Glomerular visceral epithelial cell (primary cell): Measurements from ENCODE around the gene RNF180.
"Not testable (repeated sequence)": the region's sequence is repeated elsewhere in the genome, so short reads cannot be mapped to it uniquely, and the experiment has no call there.

Source experiments
- DNase-seq: peaks from one replicate; pipeline ENCODE4 v3.0.0-alpha.2; 2016; ENCODE audit errors: extremely low spot score

RNF180 gene

DNA sequence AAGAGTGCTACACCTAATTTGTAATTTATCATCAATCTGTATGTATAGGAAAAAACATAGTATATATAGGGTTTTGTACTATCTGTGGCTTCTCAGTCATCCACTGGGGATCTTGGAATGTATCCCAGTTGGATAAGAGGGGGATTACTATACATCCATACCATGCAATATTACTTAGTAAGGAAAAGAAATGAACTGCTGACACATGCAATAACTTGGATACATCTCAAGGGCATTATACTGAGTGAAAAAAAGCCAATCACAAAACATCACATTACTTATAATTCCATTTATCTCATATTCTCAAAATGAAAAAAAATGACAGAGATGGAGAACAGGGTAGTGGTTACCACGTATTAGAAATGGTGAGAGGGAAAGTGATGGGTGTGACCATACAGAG is 231.9 kb downstream of the RNF180 start:
- no peak for DNase-seq

DNA sequence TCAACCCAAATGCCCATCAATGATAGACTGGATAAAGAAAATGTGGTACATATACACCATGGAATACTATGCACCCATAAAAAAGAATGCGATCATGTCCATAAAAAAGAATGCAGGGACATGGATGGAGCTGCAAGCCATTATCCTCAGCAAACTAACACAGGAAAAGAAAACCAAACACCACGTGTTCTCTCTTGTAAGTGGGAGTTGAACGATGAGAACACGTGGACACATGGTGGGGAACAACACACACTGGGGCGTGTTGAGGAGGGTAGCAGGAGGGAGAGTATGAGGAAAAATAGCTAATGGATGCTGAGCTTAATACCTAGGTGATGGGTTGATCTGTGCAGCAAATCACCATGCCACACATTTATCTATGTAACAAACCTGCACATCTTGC is 233.1 kb downstream of the RNF180 start:
- not testable (repeated sequence) for DNase-seq

DNA sequence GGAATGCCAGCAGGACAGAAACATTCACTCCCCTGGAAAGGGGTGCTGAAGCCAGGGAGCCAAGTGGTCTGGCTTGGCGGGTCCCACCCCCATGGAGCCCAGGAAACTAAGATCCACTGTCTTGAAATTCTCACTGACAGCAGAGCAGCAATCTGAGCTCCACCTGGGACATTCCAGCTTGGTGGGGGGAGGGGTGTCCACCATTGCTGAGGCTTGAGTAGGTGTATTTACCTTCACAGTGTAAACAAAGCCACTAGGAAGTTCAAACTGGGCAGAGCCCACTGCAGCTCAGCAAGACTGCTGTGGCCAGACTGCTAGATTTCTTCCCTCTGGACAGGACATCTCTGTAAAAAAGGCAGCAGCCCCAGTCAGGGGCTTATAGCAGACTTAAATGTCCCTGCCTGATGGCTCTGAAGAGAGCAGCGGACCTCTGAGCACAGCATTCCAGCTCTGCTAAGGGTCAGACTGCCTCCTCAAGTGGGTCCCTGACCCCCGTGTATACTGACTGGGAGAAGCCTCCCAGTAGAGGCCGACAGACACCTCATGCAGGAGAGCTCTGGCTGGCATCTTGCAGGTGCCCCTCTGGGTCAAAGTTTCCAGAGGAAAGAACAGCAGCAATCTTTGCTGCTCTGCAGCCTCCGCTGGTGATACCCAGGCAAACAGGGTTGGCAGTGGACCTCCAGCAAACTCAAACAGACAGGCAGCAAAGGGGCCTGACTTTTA is 241.6 kb downstream of the RNF180 start:
- DNase-seq = not testable (repeated sequence)

DNA sequence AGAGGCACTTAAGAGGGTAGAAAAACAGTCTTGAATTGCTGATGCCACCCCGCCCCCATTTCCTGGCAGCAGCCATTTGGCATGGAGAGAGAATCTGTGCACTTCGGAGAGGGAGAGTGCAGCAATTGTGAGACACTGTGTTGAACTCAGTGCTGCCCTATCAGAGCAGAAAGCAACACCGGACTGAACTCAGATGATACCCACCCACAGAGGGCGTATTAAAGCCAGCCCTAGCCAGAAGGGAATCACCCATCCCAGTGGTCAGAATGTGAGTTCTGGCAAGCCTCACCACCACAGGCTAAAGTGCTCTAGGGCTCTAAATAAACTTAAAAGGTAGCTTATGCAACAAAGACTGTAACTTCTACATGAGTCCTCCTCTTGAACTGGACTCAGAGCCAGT is 251.7 kb downstream of the RNF180 start:
- DNase-seq = no peak

DNA sequence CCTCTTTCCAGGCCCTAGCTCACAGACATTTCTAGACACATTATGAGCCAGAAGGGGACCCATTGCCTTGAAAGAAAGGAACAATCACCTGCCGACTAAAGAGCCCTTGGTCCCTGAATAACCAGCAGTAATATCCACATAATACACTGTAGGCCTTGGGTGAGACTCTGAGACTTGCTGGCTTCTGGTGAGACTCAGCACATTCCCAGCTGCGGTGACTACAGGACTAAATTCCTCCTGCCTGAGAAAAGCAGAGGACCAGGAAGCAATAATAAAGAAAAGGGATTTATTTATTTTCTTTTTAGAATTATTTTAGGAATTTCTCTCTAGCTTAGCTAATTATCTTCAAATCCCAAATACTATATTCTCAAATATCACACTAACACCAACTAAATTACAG is 252.4 kb downstream of the RNF180 start:
- no peak for DNase-seq
